Stomach (tissue), 9 donors: Measurements from ENCODE around the gene SMG1. TPM values are rescaled to one million over a fixed set of nuclear protein-coding genes. Genes with fewer than 3 reads are reported as not detected.
A peak's percentile ranks its signal among the peaks of the same experiment; 100 is the strongest.

Experiments
- DNase-seq, 2 donors: peaks; one replicate each; pipeline versions ENCODE4 v3.0.0 to v3.0.0-alpha.2; 2013 to 2019
- H3K27ac ChIP-seq, 5 donors: fragments of 200-600 bp in 4 of 5; sonication (generic) in 4 of 5; one replicate each; pipeline ENCODE4 v1.5.1; 2013 to 2019; ENCODE audit warnings: mild to moderate bottlenecking in 1 of 5, moderate library complexity in 1 of 5
- H3K27me3 ChIP-seq, 3 donors: fragments of 200-600 bp; sonication (generic); one replicate each; pipeline ENCODE4 v1.5.1; 2017 to 2019; ENCODE audit warnings: mixed run types in 1 of 3
- H3K36me3 ChIP-seq, 4 donors: fragments of 200-600 bp; sonication (generic); 1 replicate in 3 of 4; 2 replicates in 1 of 4; pipeline ENCODE4 v1.5.1; 2016 to 2019
- H3K4me1 ChIP-seq, 4 donors: fragments of 200-600 bp; sonication (generic); one replicate each; pipeline ENCODE4 v1.5.1; 2016 to 2019
- H3K4me3 ChIP-seq, 4 donors: fragments of 200-600 bp; sonication (generic) in 3 of 4; one replicate each; pipeline ENCODE4 v1.5.1; 2016 to 2019; ENCODE audit warnings: mild to moderate bottlenecking in 1 of 4
- H3K9me3 ChIP-seq, 4 donors: fragments of 200-600 bp; sonication (generic); one replicate each; pipeline ENCODE4 v1.5.1; 2016 to 2019
- EP300 ChIP-seq: sonication (generic); formaldehyde crosslinking; IDR thresholded peaks from one replicate; pipeline ENCODE4 v1.6.1; 2017; ENCODE audit warnings: antibody characterized with exemption
- POLR2A ChIP-seq, 4 donors: fragments of 450-650 bp; IDR thresholded peaks; one replicate each; pipeline ENCODE4 v1.6.1; 2016; ENCODE audit warnings: antibody characterized with exemption in 4 of 4, control low read depth in 2 of 4, mild to moderate bottlenecking in 1 of 4, moderate library complexity in 1 of 4
- POLR2AphosphoS5 ChIP-seq, 3 donors: sonication (generic); formaldehyde crosslinking; IDR thresholded peaks; one replicate each; pipeline ENCODE4 v1.6.1; 2016; ENCODE audit warnings: antibody characterized with exemption in 3 of 3
- WGBS, 5 donors: extraction: QIAGEN DNeasy Blood & Tissue Kit in 3 of 5; methylation state at CpG; one replicate each; pipeline versions ENCODE4 v1.1.5 to v1.1.7; 2013 to 2018; 5-methylcytosine and 5-hydroxymethylcytosine counted together
- intact Hi-C: fragments of 100-400 bp; cut with DNase I; formaldehyde crosslinking; loops from one replicate; pipeline ENCODE4 v1.15.1; 2023; ENCODE audit warnings: low total_unique reads
- polyA plus RNA-seq, 3 donors: library from polyadenylated mRNA; stranded (reverse); fragments of 200-250 nt; gene quantifications; one replicate each; pipeline ENCODE4 v1.2.3, GENCODE V29; 2013
- total RNA-seq, 5 donors: library from RNA; depleted of rRNA; stranded (reverse); fragments of >200 nt; gene quantifications; one replicate each; pipeline versions ENCODE4 v1.1.0 to v1.2.3, GENCODE V29; 2014 to 2016
- TF ChIP-seq, protein P1 (sequence below), 7 experiments: fragments of 450-650 bp in 4 of 7; fragments of 200-600 bp in 3 of 7; sonication (generic) in 3 of 7; IDR thresholded peaks; one replicate each; pipeline ENCODE4 v1.5.1; 2016 to 2019; ENCODE audit warnings: antibody characterized with exemption in 7 of 7, control low read depth in 2 of 7, mild to moderate bottlenecking in 1 of 7
- donor health status: healthy with polysubstance abuse.
- donor health status: Bipolar disorder and iron deficiency.
- donor health status: healthy.

Gene SMG1
- total and polyA plus RNA-seq, 8 donors: 3.8 to 135 (median 61.0) TPM

DNA sequence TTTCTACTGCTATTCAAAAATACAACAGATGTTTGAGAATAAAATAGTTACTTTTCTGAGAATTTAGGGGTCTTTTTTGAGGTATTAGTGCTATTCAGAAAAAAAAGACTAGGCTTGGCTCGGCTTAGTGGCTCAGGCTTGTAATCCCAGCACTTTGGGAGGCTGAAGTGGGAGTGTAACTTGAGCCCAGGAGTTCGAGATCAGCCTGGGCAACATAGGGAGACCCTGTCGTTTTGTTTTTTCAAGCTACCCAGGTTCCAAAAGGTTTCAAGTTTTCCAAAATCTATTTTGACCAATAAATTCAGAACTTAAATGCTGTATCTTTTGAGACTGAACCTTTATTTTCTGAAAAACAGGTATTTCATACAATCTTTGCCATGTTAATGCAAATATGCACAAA, 121.7 kb downstream of the SMG1 start:
- Histone ChIP-seq H3K4me3 (no peak overlapping the region), H3K4me1 (peaks cover 11 to 43% (median 30%) of the 10 kb centered on the region in 4 donors), H3K27ac (peak overlapping the region in 3 of 5 donors; percentile 42 to 66 (median 46)), H3K9me3 (no peaks in the 10 kb centered on the region), H3K27me3 (no peaks in the 10 kb centered on the region), H3K36me3 (peaks cover 12 to 41% (median 31%) of the 10 kb centered on the region in 4 donors)
- TF ChIP-seq POLR2AphosphoS5 (IDR thresholded peaks at IDR 0.05) (no peak), EP300 (no peak), POLR2A (IDR thresholded peaks at IDR 0.05) (no peak)
- TF ChIP-seq, protein P1, sequence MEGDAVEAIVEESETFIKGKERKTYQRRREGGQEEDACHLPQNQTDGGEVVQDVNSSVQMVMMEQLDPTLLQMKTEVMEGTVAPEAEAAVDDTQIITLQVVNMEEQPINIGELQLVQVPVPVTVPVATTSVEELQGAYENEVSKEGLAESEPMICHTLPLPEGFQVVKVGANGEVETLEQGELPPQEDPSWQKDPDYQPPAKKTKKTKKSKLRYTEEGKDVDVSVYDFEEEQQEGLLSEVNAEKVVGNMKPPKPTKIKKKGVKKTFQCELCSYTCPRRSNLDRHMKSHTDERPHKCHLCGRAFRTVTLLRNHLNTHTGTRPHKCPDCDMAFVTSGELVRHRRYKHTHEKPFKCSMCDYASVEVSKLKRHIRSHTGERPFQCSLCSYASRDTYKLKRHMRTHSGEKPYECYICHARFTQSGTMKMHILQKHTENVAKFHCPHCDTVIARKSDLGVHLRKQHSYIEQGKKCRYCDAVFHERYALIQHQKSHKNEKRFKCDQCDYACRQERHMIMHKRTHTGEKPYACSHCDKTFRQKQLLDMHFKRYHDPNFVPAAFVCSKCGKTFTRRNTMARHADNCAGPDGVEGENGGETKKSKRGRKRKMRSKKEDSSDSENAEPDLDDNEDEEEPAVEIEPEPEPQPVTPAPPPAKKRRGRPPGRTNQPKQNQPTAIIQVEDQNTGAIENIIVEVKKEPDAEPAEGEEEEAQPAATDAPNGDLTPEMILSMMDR (IDR thresholded peaks at IDR 0.05): no peak
- 61 to 69% (median 68%) methylated on average over 3 of the region's 3 CpGs for whole genome bisulfite sequencing, 5 donors
- no peak for DNase-seq
- intact Hi-C loops: no loop called here

DNA sequence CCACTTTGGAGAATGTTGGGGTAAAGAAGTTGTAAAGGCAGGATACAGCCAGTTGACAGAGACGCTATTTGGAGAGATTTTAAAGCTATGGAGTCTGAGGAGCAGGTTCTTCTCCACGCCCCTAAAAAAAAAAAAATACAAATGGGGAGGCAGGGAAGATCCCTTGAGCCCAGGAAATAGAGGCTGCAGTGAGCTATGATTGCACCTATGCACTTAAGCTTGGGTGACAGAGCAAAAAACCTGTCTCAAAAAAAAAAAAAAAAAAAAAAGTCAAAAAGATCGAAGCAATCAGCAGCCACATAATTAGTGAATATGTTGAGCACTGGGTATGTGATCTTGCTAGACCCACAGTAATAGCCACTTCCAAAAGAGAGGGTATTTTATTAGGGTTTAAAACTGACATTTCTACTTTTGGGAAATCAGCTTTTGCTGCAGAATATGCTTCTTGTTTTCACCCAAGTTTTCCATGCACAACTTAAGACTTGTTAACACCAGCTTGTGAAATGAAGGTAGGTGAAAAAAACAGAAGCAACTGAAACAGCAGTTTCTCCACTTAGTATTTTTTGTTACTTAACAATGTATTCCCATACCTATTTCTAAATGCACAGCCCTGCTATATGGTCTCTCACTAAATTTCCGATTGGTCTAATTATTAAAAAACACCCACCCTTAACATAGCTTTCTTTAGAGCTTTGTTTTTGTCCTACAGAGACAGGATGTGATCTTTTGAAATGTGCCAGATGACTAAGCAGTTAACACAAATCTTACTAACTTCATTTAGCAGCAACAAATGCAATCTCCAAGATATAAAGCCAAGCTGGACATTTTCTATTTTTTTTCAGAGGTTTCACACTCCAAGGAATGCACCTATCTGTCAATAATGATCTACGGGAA, 122.4 kb downstream of the SMG1 start:
- H3K4me3 ChIP-seq: no peak overlapping the region
- peaks cover 18 to 50% (median 37%) of the 10 kb centered on the region in 4 donors for H3K4me1 ChIP-seq
- DNase-seq: no peak
- intact Hi-C loops: no loop called here
- TF ChIP-seq EP300 (no peak), POLR2A (IDR thresholded peaks at IDR 0.05) (no peak), POLR2AphosphoS5 (IDR thresholded peaks at IDR 0.05) (no peak)
- TF ChIP-seq, protein P1 (IDR thresholded peaks at IDR 0.05): no peak
- no peaks in the 10 kb centered on the region for H3K9me3 ChIP-seq
- peak overlapping the region in 3 of 5 donors; percentile 42 to 93 (median 66) for H3K27ac ChIP-seq
- H3K36me3 ChIP-seq: peaks cover 5 to 34% (median 24%) of the 10 kb centered on the region in 4 donors
- H3K27me3 ChIP-seq: no peaks in the 10 kb centered on the region
- 58 to 70% (median 69%) methylated on average over 5 of the region's 5 CpGs for WGBS, 5 donors

DNA sequence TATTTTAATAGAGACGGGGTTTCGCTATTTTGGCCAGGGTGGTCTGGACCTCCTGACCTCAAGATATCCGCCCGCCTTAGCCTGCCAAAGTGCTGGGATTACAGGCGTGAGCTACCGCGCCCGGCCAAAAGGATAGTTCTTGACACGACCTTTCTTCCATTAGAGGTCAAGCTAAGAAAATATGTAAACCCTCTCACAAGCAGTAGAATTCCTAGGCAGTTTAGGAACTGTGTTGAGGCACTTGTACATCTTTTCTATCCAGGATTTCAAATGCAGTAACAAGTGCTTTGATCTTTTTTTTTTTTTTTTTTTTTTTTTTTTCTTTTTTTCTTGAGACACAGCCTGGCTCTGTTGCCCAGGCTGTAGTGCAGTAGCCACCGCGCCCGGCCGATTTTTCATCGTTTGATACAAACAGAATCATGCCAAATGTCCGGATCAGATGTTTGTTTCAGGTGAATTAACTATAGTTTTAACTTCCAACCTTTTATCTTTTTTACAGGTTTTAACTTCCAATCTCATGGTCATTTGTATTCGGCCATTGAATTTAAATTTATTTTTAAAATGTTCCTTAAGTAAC, 123.4 kb downstream of the SMG1 start:
- peak overlapping the region in 4 of 5 donors; percentile 42 to 93 (median 78) for H3K27ac ChIP-seq
- intact Hi-C loops: no loop called here
- WGBS, 5 donors: 84 to 92% (median 88%) methylated on average over 16 of the region's 16 CpGs
- H3K4me3 ChIP-seq: no peak overlapping the region
- TF ChIP-seq POLR2AphosphoS5 (IDR thresholded peaks at IDR 0.05) (no peak), EP300 (no peak), POLR2A (IDR thresholded peaks at IDR 0.05) (no peak)
- TF ChIP-seq, protein P1 (IDR thresholded peaks at IDR 0.05): no peak
- peaks cover 4 to 29% (median 16%) of the 10 kb centered on the region in 4 donors for H3K36me3 ChIP-seq
- no peaks in the 10 kb centered on the region for H3K27me3 ChIP-seq
- H3K4me1 ChIP-seq: peaks cover 18 to 59% (median 42%) of the 10 kb centered on the region in 4 donors
- no peaks in the 10 kb centered on the region for H3K9me3 ChIP-seq
- DNase-seq: no peak

DNA sequence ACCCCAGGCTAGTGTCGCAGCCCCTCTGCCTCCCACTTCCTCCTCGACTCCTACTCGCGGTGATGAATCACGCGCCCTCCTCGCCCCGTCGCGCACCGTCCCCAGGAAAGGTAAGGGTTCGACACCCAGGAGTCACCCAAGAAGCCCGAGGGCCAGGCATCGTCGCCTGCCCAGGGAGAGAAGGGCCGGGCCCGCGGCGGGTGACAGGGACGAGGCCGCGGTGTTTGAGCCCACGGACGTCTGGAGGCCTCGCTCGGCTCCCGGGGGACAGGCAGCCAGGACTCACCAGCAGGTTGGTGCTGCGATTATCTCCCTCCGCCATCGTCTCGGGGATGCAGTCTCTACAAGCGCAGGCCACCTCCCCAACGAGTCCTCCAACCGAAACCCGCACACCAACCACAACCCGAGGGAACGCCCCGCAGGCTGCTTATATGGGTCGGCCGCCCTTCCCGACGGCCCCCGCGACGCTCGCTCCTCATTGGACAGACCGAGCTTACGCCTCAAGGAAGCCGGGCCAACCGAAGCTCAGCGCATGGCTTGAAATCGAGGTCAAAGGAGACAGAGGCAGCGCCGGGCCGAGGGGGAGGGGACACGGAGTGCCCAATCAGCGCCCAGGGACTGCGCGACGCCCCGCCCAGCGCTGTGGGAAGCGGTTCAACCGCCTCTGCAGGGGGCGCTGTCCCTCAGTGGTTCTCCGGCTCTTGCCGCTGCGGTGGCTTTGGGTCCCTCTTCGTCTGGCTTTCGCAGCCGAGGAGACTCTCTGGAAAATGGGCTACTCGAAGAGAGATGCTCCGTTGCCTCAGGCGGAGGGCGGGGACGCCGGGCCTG, 124.8 kb downstream of the SMG1 start, which contains the start of gene ARL6IP1:
TSS of gene ARL6IP1 (minus strand) at position 405 of the 828 bp plus-strand sequence. CDS start at position 322, 83 bp downstream.
- WGBS, 5 donors: 0 to 1% (median 0%) methylated on average over 35 to 77 of the region's 77 CpGs
- Histone ChIP-seq H3K9me3 (no peaks in the 10 kb centered on the region), H3K27ac (peak within 1 kb of the TSS; percentile 88 to 97 (median 91)), H3K36me3 (peaks cover 4 to 28% (median 16%) of the 10 kb centered on the region in 4 donors), H3K27me3 (no peaks in the 10 kb centered on the region), H3K4me3 (peak within 1 kb of the TSS; percentile 84 to 89 (median 86)), H3K4me1 (peaks cover 24 to 74% (median 44%) of the 10 kb centered on the region in 4 donors)
- intact Hi-C loops: no loop called here
- TF ChIP-seq POLR2AphosphoS5 (IDR thresholded peaks at IDR 0.05) (peak; percentile 99 to 100 (median 100)), POLR2A (IDR thresholded peaks at IDR 0.05) (peak in 3 of 4 donors; percentile 70 to 99 (median 98)), EP300 (peak; percentile 26)
- TF ChIP-seq, protein P1 (IDR thresholded peaks at IDR 0.05): peak in 5 of 7 experiments; percentile 79 to 97 (median 93)
- DNase-seq: peak; percentile 99 to 100
